HFFc6 (cell line): Measurements from ENCODE around the gene KCNC4. TPM values are rescaled to one million over a fixed set of nuclear protein-coding genes. Genes with fewer than 3 reads are reported as not detected.

Experiments
- DNase-seq: peaks from one replicate; pipeline ENCODE4 v3.0.0-alpha.2; 2018
- H3K27ac Mint-ChIP-seq: 2 replicates; pipeline ENCODE4 v1.8.0; 2020; ENCODE audit warnings: mild to moderate bottlenecking, mixed read lengths
- H3K27me3 Mint-ChIP-seq: 2 replicates; pipeline ENCODE4 v1.8.0; 2021; ENCODE audit warnings: mild to moderate bottlenecking, moderate library complexity, mixed read lengths; ENCODE audit not compliant: insufficient read depth
- H3K36me3 Mint-ChIP-seq: 2 replicates; pipeline ENCODE4 v1.8.0; 2021; ENCODE audit warnings: low read depth, mixed read lengths
- H3K4me1 Mint-ChIP-seq: 2 replicates; pipeline ENCODE4 v1.8.0; 2020; ENCODE audit warnings: low read depth, mixed read lengths
- H3K4me3 Mint-ChIP-seq: 2 replicates; pipeline ENCODE4 v1.8.0; 2020; ENCODE audit warnings: mild to moderate bottlenecking, moderate library complexity, mixed read lengths
- H3K9me3 Mint-ChIP-seq: 2 replicates; pipeline ENCODE4 v1.8.0; 2020; ENCODE audit warnings: mild to moderate bottlenecking, mixed read lengths
- total RNA-seq, 6 experiments: library from RNA; stranded (reverse); fragmentation: NEBNext Ultra II Directional; extraction: Animal tissue kit (Norgen Biotek cat#: 25700); gene quantifications; 2 replicates in 1 of 6; 3 replicates in 5 of 6; pipeline ENCODE4 v1.2.3, GENCODE V29; 2021
- TF ChIP-seq, protein P1 (sequence below): fragments of 200-600 bp; sonication (generic); IDR thresholded peaks from 2 replicates; pipeline ENCODE4 v1.5.0; 2021; ENCODE audit warnings: antibody characterized with exemption, mild to moderate bottlenecking

Gene KCNC4
- total RNA-seq, 6 experiments from 2014 or later, result 8.8 to 22.6 (median 11.2) TPM

DNA sequence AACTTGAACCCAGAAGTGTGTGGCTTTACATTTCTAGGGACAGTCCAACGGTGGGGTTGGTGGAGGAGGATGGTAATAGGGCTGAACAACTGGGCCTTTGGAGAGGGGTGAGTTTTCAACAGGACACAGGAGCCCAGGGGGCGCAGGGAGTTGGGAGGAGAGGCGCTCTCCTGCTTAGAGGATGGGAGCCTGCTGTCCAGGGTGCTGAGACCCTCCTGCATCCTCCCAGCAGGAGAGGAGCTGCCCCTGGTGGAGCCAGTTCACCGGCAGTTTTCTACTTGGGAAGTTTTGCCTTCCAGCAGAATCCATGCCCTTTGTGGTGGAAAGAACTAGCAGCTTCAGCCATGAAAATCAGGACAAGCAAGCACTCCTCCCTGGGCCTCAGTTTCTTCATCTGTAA, 8.6 kb downstream of the KCNC4 start:
- no peak overlapping the region for H3K4me3 Mint-ChIP-seq
- peaks cover 6% of the 10 kb centered on the region for H3K27me3 Mint-ChIP-seq
- peaks cover 4% of the 10 kb centered on the region for H3K36me3 Mint-ChIP-seq
- no peak for DNase-seq
- H3K27ac Mint-ChIP-seq, result no peak overlapping the region
- no peaks in the 10 kb centered on the region for H3K9me3 Mint-ChIP-seq
- TF ChIP-seq, protein P1, sequence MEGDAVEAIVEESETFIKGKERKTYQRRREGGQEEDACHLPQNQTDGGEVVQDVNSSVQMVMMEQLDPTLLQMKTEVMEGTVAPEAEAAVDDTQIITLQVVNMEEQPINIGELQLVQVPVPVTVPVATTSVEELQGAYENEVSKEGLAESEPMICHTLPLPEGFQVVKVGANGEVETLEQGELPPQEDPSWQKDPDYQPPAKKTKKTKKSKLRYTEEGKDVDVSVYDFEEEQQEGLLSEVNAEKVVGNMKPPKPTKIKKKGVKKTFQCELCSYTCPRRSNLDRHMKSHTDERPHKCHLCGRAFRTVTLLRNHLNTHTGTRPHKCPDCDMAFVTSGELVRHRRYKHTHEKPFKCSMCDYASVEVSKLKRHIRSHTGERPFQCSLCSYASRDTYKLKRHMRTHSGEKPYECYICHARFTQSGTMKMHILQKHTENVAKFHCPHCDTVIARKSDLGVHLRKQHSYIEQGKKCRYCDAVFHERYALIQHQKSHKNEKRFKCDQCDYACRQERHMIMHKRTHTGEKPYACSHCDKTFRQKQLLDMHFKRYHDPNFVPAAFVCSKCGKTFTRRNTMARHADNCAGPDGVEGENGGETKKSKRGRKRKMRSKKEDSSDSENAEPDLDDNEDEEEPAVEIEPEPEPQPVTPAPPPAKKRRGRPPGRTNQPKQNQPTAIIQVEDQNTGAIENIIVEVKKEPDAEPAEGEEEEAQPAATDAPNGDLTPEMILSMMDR, result no peak
- H3K4me1 Mint-ChIP-seq, result peaks cover 14% of the 10 kb centered on the region

DNA sequence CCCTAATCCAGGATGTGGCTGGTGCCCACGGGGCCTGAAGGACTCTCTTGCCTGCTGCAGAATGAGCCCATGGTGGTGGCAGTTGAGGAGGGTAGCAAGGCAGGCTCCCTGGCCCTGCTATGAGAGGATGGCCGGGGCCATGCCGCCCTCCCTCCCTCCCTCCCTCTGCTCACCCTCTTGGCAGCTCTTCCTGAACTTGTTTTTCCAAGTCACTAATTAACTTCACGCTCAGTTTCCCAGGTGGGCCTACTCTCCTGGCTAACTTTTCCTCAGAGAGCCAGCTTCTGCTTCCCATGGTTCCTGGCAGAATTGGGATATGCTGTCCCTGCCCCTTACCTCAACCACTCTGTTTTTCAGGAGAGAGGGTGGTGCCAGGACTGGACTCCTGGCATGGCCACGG, 10.2 kb downstream of the KCNC4 start:
- DNase-seq, result no peak
- Mint-ChIP-seq H3K27ac (no peak overlapping the region), H3K4me1 (peaks cover 6% of the 10 kb centered on the region), H3K4me3 (no peak overlapping the region), H3K36me3 (peaks cover 4% of the 10 kb centered on the region), H3K9me3 (no peaks in the 10 kb centered on the region), H3K27me3 (peaks cover 6% of the 10 kb centered on the region)
- TF ChIP-seq, protein P1, result no peak

DNA sequence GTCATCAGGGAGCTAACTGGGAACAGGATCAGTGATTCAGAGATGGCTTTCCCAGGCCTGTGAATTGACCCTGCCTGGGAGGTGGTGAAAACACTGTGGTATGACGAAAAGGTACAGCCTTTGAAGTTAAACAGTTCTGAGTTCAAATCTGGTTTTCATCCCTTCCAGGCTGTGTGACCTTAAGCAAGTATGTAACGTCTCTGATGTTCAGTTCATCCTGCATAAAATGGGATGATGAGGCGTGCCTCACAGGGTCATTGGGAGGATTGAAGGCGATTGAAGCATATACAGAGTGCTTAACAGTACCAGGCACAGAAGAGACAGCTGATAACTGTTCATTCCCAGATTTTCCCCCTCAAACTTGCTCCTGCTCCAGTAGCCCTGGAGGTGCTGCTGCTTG, 11.0 kb downstream of the KCNC4 start:
- TF ChIP-seq, protein P1, result no peak
- peaks cover 4% of the 10 kb centered on the region for H3K36me3 Mint-ChIP-seq
- H3K4me3 Mint-ChIP-seq, result no peak overlapping the region
- peaks cover 6% of the 10 kb centered on the region for H3K27me3 Mint-ChIP-seq
- DNase-seq, result no peak
- no peak overlapping the region for H3K27ac Mint-ChIP-seq
- peaks cover 6% of the 10 kb centered on the region for H3K4me1 Mint-ChIP-seq
- no peaks in the 10 kb centered on the region for H3K9me3 Mint-ChIP-seq

DNA sequence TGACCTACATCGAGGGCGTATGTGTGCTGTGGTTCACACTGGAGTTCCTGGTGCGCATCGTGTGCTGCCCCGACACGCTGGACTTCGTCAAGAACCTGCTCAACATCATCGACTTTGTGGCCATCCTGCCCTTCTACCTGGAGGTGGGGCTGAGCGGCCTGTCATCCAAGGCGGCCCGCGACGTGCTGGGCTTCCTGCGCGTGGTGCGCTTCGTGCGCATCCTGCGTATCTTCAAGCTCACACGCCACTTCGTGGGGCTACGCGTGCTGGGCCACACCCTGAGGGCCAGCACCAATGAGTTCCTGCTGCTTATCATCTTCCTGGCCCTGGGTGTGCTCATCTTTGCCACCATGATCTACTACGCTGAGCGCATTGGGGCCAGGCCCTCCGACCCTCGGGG, 13.0 kb downstream of the KCNC4 start:
- H3K4me3 Mint-ChIP-seq, result no peak overlapping the region
- TF ChIP-seq, protein P1, result no peak
- peaks cover 4% of the 10 kb centered on the region for H3K36me3 Mint-ChIP-seq
- peaks cover 6% of the 10 kb centered on the region for H3K27me3 Mint-ChIP-seq
- DNase-seq, result no peak
- H3K27ac Mint-ChIP-seq, result no peak overlapping the region
- no peaks in the 10 kb centered on the region for H3K9me3 Mint-ChIP-seq
- peaks cover 6% of the 10 kb centered on the region for H3K4me1 Mint-ChIP-seq

DNA sequence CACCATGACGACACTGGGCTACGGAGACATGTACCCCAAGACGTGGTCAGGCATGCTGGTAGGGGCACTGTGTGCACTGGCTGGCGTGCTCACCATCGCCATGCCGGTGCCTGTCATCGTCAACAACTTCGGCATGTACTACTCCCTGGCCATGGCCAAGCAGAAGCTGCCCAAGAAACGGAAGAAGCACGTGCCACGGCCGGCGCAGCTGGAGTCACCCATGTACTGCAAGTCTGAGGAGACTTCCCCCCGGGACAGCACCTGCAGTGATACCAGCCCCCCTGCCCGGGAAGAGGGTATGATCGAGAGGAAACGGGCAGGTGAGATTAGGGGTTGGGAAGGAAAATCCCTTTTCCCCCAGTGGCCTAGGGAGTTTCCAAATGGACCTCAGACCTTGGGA, 13.5 kb downstream of the KCNC4 start:
- H3K27me3 Mint-ChIP-seq, result peaks cover 6% of the 10 kb centered on the region
- TF ChIP-seq, protein P1, result no peak
- H3K27ac Mint-ChIP-seq, result no peak overlapping the region
- no peak overlapping the region for H3K4me3 Mint-ChIP-seq
- peaks cover 6% of the 10 kb centered on the region for H3K4me1 Mint-ChIP-seq
- no peaks in the 10 kb centered on the region for H3K9me3 Mint-ChIP-seq
- peaks cover 4% of the 10 kb centered on the region; the same call in 1 of the 2 replicates for H3K36me3 Mint-ChIP-seq
- DNase-seq, result no peak
